ENCODE results near the gene NME4. TPM values are rescaled to one million over a fixed set of nuclear protein-coding genes. Genes with fewer than 3 reads are reported as not detected.

Gene NME4
- polyA plus RNA-seq, 1 donor (not counting 4 experiments of a cell fraction or from before 2014, with no cell fraction given), result 141 TPM

- Histone ChIP-seq H3K4me1 (ENCODE audit: control insufficient read depth, extremely low read depth, insufficient read depth, low read length) (peaks cover 27% of the 10 kb centered on the region), H3K27me3 (ENCODE audit: control insufficient read depth, extremely low read depth, insufficient read depth, low read length) (no peaks in the 10 kb centered on the region), H3K9ac (ENCODE audit: control insufficient read depth, extremely low read depth, insufficient read depth, low read length) (peak overlapping the region; percentile 67), H4K20me1 (ENCODE audit: control insufficient read depth, extremely low read depth, insufficient read depth, low read length) (peaks cover 7% of the 10 kb centered on the region), H3K36me3 (ENCODE audit: control insufficient read depth in 2 of 2, extremely low read depth in 1 of 2, insufficient read depth in 2 of 2, low read length in 2 of 2) (peaks cover 6 to 12% of the 10 kb centered on the region in 2 experiments), H2AFZ (ENCODE audit: control insufficient read depth, low read length) (no peak overlapping the region), H3K79me2 (ENCODE audit: control insufficient read depth, insufficient read depth, low read length) (peaks cover 49% of the 10 kb centered on the region), H3K9me1 (ENCODE audit: control insufficient read depth, extremely low read depth, insufficient read depth, low read length) (peaks cover 10% of the 10 kb centered on the region), H3K4me3 (ENCODE audit: control insufficient read depth in 2 of 3, extremely low read depth in 1 of 3, insufficient read depth in 2 of 3, low read depth in 1 of 3, low read length in 3 of 3) (peak overlapping the region; percentile 63 to 69 (median 67)), H3K27ac (ENCODE audit: control insufficient read depth, insufficient read depth, low read length) (peak overlapping the region; percentile 29), H3K9me3 (ENCODE audit: control insufficient read depth, low read depth, low read length) (no peaks in the 10 kb centered on the region), H3K4me2 (ENCODE audit: control insufficient read depth, extremely low read depth, insufficient read depth, low read depth, low read length) (peak overlapping the region; percentile 69)
- DNase-seq (ENCODE audit: low read depth, low spot score) (no peak), FAIRE-seq (no peak)
- TF ChIP-seq EZH2 (IDR thresholded peaks at IDR 0.05; ENCODE audit: low read length) (no peak), CTCF (optimal IDR thresholded peaks at IDR 0.05 in 1 of 3, IDR thresholded peaks at IDR 0.05 in 1 of 3, conservative IDR thresholded peaks at IDR 0.05 in 1 of 3; ENCODE audit: extremely low read depth in 1 of 3, insufficient read depth in 2 of 3, low read length in 3 of 3) (no peak)
- dilution Hi-C loops (cut with MboI; ENCODE audit: extremely low pct_ligation_motif_present, low sequenced_read_pairs), result no loop called here
Measured at GRCh38 chr16:351804-352520, 45.0 kb upstream of the NME4 start.

DNA sequence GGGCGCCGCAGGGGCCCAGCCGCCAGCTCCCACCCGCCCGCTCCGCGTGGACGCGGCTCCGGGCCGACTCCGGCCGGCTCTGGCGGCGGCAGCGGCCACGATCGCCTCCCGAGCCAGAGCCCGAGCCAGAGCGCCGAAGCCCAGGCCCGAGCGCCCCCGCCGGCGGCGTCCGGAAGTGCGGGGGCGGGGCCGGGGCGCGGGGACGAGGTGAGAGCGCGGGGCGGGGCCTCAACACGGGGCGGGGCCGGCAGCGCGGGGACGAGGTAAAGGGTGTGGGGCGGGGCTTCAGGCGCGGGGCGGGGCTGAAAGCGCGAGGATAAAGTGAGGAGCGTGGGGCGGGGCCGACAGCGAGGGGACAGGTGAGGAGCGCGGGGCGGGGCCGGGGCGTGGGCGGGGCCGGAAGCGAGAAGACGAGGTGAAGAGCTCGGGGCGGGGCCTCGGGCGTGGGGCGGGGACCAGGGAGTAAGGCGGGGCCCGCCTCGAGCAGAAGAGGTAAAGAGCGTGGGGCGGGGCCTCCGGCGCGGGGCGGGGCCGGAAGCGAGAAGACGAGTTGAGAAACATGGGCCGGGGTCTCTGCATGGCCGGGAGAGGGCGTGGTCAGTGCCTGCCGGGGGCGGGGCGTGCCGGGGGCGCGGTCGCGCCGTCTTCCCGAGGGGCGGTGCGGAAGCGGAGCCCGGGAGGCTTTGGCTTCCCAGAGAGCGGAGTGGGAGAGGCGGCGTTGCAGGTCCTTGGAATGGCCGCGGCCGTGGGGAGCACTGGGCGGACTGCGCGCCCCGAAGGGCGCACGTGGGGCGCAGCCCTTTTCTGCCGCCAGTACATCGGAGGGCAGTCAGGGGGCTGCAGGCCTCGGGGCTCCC, 44.2 kb upstream of the NME4 start, which contains the start of gene AXIN1:
Gene AXIN1 (minus strand): TSS at position 177 of the 857 bp plus-strand sequence. CDS start 5,698 bp downstream, outside the sequence.
- Histone ChIP-seq H3K27ac (ENCODE audit: control insufficient read depth, insufficient read depth, low read length) (peak within 1 kb of the TSS; percentile 87), H3K9me3 (ENCODE audit: control insufficient read depth, low read depth, low read length) (no peaks in the 10 kb centered on the region), H4K20me1 (ENCODE audit: control insufficient read depth, extremely low read depth, insufficient read depth, low read length) (peaks cover 4% of the 10 kb centered on the region), H2AFZ (ENCODE audit: control insufficient read depth, low read length) (peak within 1 kb of the TSS; percentile 30), H3K4me1 (ENCODE audit: control insufficient read depth, extremely low read depth, insufficient read depth, low read length) (peaks cover 27% of the 10 kb centered on the region), H3K9ac (ENCODE audit: control insufficient read depth, extremely low read depth, insufficient read depth, low read length) (peak within 1 kb of the TSS; percentile 76), H3K9me1 (ENCODE audit: control insufficient read depth, extremely low read depth, insufficient read depth, low read length) (peaks cover 10% of the 10 kb centered on the region), H3K4me2 (ENCODE audit: control insufficient read depth, extremely low read depth, insufficient read depth, low read depth, low read length) (peak within 1 kb of the TSS; percentile 85), H3K36me3 (ENCODE audit: control insufficient read depth in 2 of 2, extremely low read depth in 1 of 2, insufficient read depth in 2 of 2, low read length in 2 of 2) (peaks cover 4 to 7% of the 10 kb centered on the region in 2 experiments), H3K4me3 (ENCODE audit: control insufficient read depth in 2 of 3, extremely low read depth in 1 of 3, insufficient read depth in 2 of 3, low read depth in 1 of 3, low read length in 3 of 3) (peak within 1 kb of the TSS; percentile 63 to 69 (median 67)), H3K79me2 (ENCODE audit: control insufficient read depth, insufficient read depth, low read length) (peaks cover 40% of the 10 kb centered on the region), H3K27me3 (ENCODE audit: control insufficient read depth, extremely low read depth, insufficient read depth, low read length) (no peaks in the 10 kb centered on the region)
- TF ChIP-seq CTCF (optimal IDR thresholded peaks at IDR 0.05 in 1 of 3, IDR thresholded peaks at IDR 0.05 in 1 of 3, conservative IDR thresholded peaks at IDR 0.05 in 1 of 3; ENCODE audit: extremely low read depth in 1 of 3, insufficient read depth in 2 of 3, low read length in 3 of 3) (peak in 2 of 3 experiments; percentile 34 to 44), EZH2 (IDR thresholded peaks at IDR 0.05; ENCODE audit: low read length) (no peak)
- dilution Hi-C loops (cut with MboI; ENCODE audit: extremely low pct_ligation_motif_present, low sequenced_read_pairs), result no loop called here
- FAIRE-seq, result peak; percentile 13
- peak; percentile 88 for DNase-seq (ENCODE audit: low read depth, low spot score)
